Ascending aorta (tissue), 2 donors: ENCODE measurements around the gene SDK1. TPM values are rescaled to one million over a fixed set of nuclear protein-coding genes. Genes with fewer than 3 reads are reported as not detected.

Experiments
- DNase-seq, 2 donors: peaks; one replicate each; pipeline ENCODE4 v3.0.0-alpha.2; 2019; ENCODE audit warnings: low spot score in 2 of 2
- H3K27ac ChIP-seq, 2 donors: fragments of 200-600 bp; sonication (generic); one replicate each; pipeline ENCODE4 v1.5.1; 2016 to 2017; ENCODE audit warnings: mild to moderate bottlenecking in 1 of 2
- H3K27me3 ChIP-seq: fragments of 200-600 bp; sonication (generic); one replicate; pipeline ENCODE4 v1.5.1; 2017
- H3K36me3 ChIP-seq, 2 donors: fragments of 200-600 bp; sonication (generic); one replicate each; pipeline ENCODE4 v1.5.1; 2016
- H3K4me1 ChIP-seq, 2 donors: fragments of 200-600 bp; sonication (generic); one replicate each; pipeline ENCODE4 v1.5.1; 2016 to 2017; ENCODE audit warnings: mild to moderate bottlenecking in 1 of 2
- H3K4me3 ChIP-seq, 2 donors: fragments of 200-600 bp; sonication (generic); one replicate each; pipeline ENCODE4 v1.5.1; 2016 to 2017; ENCODE audit warnings: mild to moderate bottlenecking in 1 of 2
- H3K9me3 ChIP-seq, 2 donors: fragments of 200-600 bp; sonication (generic); one replicate each; pipeline ENCODE4 v1.5.1; 2016
- CTCF ChIP-seq, 3 experiments: fragments of 200-600 bp in 2 of 3; fragments of 450-650 bp in 1 of 3; sonication (generic) in 2 of 3; IDR thresholded peaks; one replicate each; pipeline ENCODE4 v1.5.1; 2016 to 2019; ENCODE audit warnings: antibody characterized with exemption in 3 of 3, mild to moderate bottlenecking in 1 of 3, moderate library complexity in 1 of 3
- intact Hi-C: fragments of 100-400 bp; cut with DNase I; formaldehyde crosslinking; loops from one replicate; pipeline ENCODE4 v1.15.1; 2023
- total RNA-seq: library from RNA; depleted of rRNA; stranded (reverse); fragments of >200 nt; gene quantifications from one replicate; pipeline ENCODE4 v1.1.0, GENCODE V29; 2016

The SDK1 gene
- total RNA-seq, 1 donor from 2014 or later = 13.3 TPM

DNA sequence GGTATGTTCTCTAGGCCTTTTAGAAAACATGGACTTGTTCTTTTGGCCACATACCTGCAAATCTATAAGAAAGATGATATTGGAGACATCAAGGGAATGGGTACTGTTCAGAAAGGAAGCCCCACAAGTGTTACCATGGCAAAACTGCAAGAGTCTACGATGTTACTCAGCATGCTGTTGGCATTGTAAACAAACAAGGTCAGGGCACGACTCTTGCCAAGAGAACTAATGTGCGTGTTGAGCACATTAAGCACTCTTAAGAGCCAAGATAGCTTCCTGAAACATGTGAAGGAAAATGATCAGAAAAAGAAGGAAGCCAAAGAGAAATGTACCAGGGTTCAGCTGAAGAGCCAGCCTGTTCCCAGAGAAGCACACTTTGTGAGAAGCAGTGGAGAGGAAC lies 37.1 kb downstream of the SDK1 start:
- Histone ChIP-seq H3K27me3 (no peaks in the 10 kb centered on the region), H3K9me3 (no peaks in the 10 kb centered on the region), H3K27ac (no peak overlapping the region), H3K36me3 (no peaks in the 10 kb centered on the region), H3K4me3 (no peak overlapping the region), H3K4me1 (no peaks in the 10 kb centered on the region)
- intact Hi-C loops = no loop called here
- DNase-seq = no peak
- no peak for TF ChIP-seq CTCF (IDR thresholded peaks at IDR 0.05)

DNA sequence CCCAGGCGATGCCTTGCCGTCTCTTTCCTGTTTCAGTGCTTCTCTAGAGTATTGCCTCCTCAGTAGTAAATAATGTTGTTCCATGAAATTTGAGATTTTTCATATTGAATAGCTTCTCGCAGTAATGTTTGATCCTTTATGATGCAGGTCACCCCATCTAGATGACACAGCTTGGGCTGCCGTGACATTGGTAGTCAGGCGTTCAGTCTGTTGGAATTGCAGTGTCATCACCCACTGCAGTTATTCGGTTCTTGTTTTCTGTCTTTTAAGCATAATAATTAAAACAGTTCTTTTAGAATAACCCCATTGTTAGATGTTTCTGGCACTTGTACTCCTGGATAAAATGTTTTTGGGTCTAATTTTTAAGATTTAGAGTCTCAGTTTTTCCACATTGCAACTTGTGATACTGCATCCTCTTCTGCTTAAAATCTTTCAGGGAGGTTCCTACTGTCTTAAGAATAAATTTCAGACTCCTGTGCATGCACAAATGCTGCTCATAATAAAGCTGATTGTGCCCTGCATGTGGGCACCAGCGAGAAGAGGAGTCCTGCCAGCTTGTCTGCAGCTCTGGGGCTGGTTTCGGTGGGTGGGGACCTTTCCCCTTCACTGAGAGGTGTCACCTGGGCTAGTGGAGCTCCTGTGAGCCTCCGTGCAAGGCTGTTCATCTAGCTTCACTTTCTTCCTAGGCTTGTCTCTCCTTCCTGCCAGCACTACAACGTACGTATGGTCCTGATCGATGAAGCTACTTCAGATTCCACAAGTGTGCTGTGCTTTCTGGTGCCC lies 44.8 kb downstream of the SDK1 start:
- DNase-seq = no peak
- Histone ChIP-seq H3K27ac (no peak overlapping the region), H3K9me3 (no peaks in the 10 kb centered on the region), H3K4me1 (no peaks in the 10 kb centered on the region), H3K4me3 (no peak overlapping the region), H3K27me3 (no peaks in the 10 kb centered on the region), H3K36me3 (no peaks in the 10 kb centered on the region)
- no peak for TF ChIP-seq CTCF (IDR thresholded peaks at IDR 0.05)
- intact Hi-C loops = no loop called here

DNA sequence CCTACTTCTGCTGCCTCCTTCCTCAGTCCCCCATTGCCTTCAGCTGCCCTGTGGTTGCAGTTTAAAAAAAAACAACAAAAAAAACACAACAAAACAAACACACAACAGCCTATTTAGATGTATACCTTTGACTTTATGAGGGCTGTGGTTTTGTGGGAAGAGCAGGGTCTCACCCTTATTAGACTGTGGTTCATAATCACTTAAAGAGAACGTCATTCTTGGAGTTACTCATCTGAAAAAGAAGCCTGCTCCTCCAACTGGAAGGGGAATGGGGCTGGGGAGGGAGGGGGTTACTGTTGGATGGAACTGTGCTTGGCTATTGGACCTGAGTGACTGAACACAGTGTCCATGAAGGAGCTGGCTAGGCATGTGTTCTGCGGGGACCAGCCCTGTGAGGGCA lies 48.1 kb downstream of the SDK1 start:
- DNase-seq = no peak
- no peak overlapping the region for H3K27ac ChIP-seq
- intact Hi-C loops = no loop called here
- no peaks in the 10 kb centered on the region for H3K36me3 ChIP-seq
- no peaks in the 10 kb centered on the region for H3K4me1 ChIP-seq
- H3K4me3 ChIP-seq = no peak overlapping the region
- no peaks in the 10 kb centered on the region for H3K27me3 ChIP-seq
- TF ChIP-seq CTCF (IDR thresholded peaks at IDR 0.05) = no peak
- no peaks in the 10 kb centered on the region for H3K9me3 ChIP-seq

- Histone ChIP-seq H3K4me3 (no peak overlapping the region), H3K4me1 (peaks cover 0 to 4% of the 10 kb centered on the region in 2 donors), H3K9me3 (no peaks in the 10 kb centered on the region), H3K27ac (no peak overlapping the region), H3K36me3 (no peaks in the 10 kb centered on the region), H3K27me3 (no peaks in the 10 kb centered on the region)
- intact Hi-C loops = no loop called here
- no peak for TF ChIP-seq CTCF (IDR thresholded peaks at IDR 0.05)
- DNase-seq = no peak
Observed at GRCh38 chr7:3356173-3356572, 55.1 kb downstream of the SDK1 start.

DNA sequence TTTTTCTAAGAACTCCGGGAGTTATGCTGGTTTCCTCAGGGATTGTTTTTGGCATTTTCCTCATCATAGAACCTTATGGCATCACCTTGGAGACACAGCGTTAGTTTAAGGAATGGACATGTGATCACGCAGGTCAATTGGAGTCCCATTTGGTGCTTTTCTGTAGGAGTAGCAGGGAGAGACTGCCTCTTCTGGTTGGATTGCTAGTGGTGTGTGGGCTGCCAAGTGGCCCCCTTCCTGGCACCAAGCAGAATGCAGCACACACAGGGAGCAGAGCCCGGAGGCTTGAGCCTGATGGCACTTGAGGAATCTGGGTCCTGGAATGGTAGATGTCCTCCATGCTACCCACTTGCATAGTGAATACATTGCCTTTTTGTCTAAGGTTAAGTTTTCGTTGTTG lies 57.9 kb downstream of the SDK1 start:
- H3K4me1 ChIP-seq = peaks cover 0 to 4% of the 10 kb centered on the region in 2 donors
- no peaks in the 10 kb centered on the region for H3K36me3 ChIP-seq
- H3K4me3 ChIP-seq = no peak overlapping the region
- no peaks in the 10 kb centered on the region for H3K9me3 ChIP-seq
- no peak for TF ChIP-seq CTCF (IDR thresholded peaks at IDR 0.05)
- intact Hi-C loops = no loop called here
- H3K27me3 ChIP-seq = no peaks in the 10 kb centered on the region
- DNase-seq = no peak
- no peak overlapping the region for H3K27ac ChIP-seq
